Glutamatergic neuron (in vitro differentiated cells): Measurements from ENCODE around the gene INSC. TPM values are rescaled to one million over a fixed set of nuclear protein-coding genes. Genes with fewer than 3 reads are reported as not detected.

ENCODE experiments used
- DNase-seq: peaks from one replicate; pipeline ENCODE4 v3.0.0; 2022
- H3K27ac Mint-ChIP-seq: one replicate; pipeline ENCODE4 v1.8.0; 2020; ENCODE audit warnings: mild to moderate bottlenecking, mixed read lengths, inconsistent platforms; ENCODE audit not compliant: unreplicated experiment
- H3K27me3 Mint-ChIP-seq: one replicate; pipeline ENCODE4 v1.8.0; 2020; ENCODE audit warnings: mild to moderate bottlenecking, moderate library complexity, mixed read lengths, inconsistent platforms; ENCODE audit not compliant: unreplicated experiment
- H3K36me3 Mint-ChIP-seq: one replicate; pipeline ENCODE4 v1.8.0; 2020; ENCODE audit warnings: mild to moderate bottlenecking, mixed read lengths, inconsistent platforms; ENCODE audit not compliant: unreplicated experiment
- H3K4me1 Mint-ChIP-seq: one replicate; pipeline ENCODE4 v1.8.0; 2020; ENCODE audit warnings: mild to moderate bottlenecking, low read depth, mixed read lengths, inconsistent platforms; ENCODE audit not compliant: unreplicated experiment
- H3K4me3 Mint-ChIP-seq: one replicate; pipeline ENCODE4 v1.8.0; 2020; ENCODE audit warnings: mild to moderate bottlenecking, mixed read lengths, inconsistent platforms; ENCODE audit not compliant: unreplicated experiment
- H3K9me3 Mint-ChIP-seq: one replicate; pipeline ENCODE4 v1.8.0; 2020; ENCODE audit warnings: mild to moderate bottlenecking, moderate library complexity, mixed read lengths, inconsistent platforms; ENCODE audit not compliant: unreplicated experiment
- total RNA-seq: library from RNA; stranded (reverse); fragmentation: NEBNext Ultra II Directional; extraction: Animal tissue kit (Norgen Biotek cat#: 25700); gene quantifications from one replicate; pipeline ENCODE4 v1.2.1, GENCODE V29; 2021; ENCODE audit not compliant: unreplicated experiment
- TF ChIP-seq, protein P1 (sequence below): fragments of 200-600 bp; sonication (generic); IDR thresholded peaks from one replicate; pipeline ENCODE4 v1.5.0; 2021; ENCODE audit not compliant: partially characterized antibody, unreplicated experiment

Gene INSC
- total RNA-seq, 1 donor from 2014 or later, result not detected

DNA sequence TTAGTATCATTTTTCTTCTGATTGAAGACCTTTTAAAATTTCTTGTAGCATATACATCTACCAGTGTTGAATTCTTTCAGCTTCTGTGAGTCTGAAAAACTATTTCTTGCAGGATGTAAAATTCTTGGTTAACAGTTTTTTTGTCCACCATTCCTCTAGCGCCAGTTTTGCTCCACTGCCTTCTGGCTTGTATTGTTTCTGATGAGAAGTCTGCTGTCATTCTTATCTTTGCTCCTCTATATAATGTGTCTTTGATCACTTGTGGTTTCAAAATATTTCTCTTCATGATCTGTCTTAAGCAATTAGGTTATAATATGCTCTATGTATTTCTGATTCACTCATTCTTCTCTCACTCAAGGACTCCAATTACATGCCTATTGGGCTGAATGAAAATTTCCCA is 152.3 kb downstream of the INSC start:
- Mint-ChIP-seq H3K36me3 (peaks cover 16% of the 10 kb centered on the region), H3K4me3 (no peak overlapping the region), H3K4me1 (no peaks in the 10 kb centered on the region), H3K27me3 (no peaks in the 10 kb centered on the region), H3K27ac (no peak overlapping the region), H3K9me3 (peaks cover 3% of the 10 kb centered on the region)
- TF ChIP-seq, protein P1, sequence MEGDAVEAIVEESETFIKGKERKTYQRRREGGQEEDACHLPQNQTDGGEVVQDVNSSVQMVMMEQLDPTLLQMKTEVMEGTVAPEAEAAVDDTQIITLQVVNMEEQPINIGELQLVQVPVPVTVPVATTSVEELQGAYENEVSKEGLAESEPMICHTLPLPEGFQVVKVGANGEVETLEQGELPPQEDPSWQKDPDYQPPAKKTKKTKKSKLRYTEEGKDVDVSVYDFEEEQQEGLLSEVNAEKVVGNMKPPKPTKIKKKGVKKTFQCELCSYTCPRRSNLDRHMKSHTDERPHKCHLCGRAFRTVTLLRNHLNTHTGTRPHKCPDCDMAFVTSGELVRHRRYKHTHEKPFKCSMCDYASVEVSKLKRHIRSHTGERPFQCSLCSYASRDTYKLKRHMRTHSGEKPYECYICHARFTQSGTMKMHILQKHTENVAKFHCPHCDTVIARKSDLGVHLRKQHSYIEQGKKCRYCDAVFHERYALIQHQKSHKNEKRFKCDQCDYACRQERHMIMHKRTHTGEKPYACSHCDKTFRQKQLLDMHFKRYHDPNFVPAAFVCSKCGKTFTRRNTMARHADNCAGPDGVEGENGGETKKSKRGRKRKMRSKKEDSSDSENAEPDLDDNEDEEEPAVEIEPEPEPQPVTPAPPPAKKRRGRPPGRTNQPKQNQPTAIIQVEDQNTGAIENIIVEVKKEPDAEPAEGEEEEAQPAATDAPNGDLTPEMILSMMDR, result no peak
- DNase-seq, result no peak

DNA sequence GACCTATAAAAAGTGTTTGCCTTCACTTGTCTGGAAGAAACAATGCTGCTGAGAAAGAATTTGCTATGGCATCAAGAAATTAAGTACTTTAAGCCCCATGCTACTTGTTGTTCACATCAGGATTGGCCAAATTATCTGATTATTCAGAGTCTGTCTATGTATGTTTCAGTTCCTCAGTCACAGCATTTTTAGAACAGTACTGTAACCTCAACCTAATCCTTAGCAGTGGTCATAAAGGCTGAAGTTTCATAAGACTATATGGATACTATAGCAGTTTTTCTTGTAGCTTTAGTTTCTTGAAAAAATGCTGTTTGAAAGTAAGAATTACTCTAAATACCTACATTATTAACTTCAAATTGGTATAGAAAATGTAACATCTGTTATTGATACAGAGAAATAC is 153.9 kb downstream of the INSC start:
- Mint-ChIP-seq H3K27ac (no peak overlapping the region), H3K4me3 (no peak overlapping the region), H3K27me3 (no peaks in the 10 kb centered on the region), H3K36me3 (peaks cover 16% of the 10 kb centered on the region), H3K9me3 (peaks cover 3% of the 10 kb centered on the region), H3K4me1 (no peaks in the 10 kb centered on the region)
- DNase-seq, result no peak
- TF ChIP-seq, protein P1, result no peak

DNA sequence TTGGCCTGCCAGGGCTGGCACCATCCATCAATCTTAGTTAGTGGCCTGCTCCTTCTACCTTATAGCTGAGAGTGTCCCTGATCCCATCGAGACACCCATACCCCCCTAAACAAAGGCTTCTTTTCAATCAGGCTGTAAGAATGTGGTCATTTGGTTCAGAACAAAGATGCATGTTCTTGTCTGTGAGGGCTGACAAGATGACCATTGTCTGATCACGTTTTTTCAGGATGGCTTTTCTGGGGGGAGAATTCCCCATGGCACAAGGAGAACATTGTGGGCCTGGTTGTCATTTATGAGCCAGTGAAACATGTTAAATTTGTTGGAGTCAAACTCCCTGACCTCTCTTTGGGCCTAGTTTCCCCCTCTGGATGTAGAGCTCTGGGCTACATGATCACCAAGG is 160.4 kb downstream of the INSC start:
- DNase-seq, result no peak
- TF ChIP-seq, protein P1, result no peak
- H3K27ac Mint-ChIP-seq, result no peak overlapping the region
- H3K36me3 Mint-ChIP-seq, result no peaks in the 10 kb centered on the region
- no peaks in the 10 kb centered on the region for H3K9me3 Mint-ChIP-seq
- H3K4me1 Mint-ChIP-seq, result peaks cover 25% of the 10 kb centered on the region
- H3K27me3 Mint-ChIP-seq, result no peaks in the 10 kb centered on the region
- no peak overlapping the region for H3K4me3 Mint-ChIP-seq

DNA sequence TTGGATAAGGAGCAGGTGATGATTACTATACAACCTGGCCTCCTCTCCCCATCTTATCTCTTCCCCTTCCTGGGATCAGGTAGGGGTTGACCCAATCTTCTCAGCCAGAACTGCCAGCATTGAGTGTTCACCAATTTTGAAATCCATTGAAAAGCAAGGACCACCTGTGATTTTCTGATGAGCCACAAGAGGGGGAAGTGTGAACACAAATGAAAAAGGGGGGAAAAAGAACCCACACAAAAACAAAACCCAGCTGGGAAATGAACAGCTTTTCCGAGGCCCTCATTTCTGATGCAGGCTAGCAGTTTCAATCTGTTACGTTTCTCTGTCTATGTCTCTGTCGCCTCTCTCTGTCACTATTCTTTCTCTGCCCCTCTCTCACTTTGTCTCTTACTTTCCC is 161.9 kb downstream of the INSC start:
- TF ChIP-seq, protein P1, result peak; percentile 64
- DNase-seq, result no peak
- Mint-ChIP-seq H3K4me3 (peak overlapping the region; percentile 4), H3K4me1 (peaks cover 25% of the 10 kb centered on the region), H3K36me3 (no peaks in the 10 kb centered on the region), H3K27me3 (no peaks in the 10 kb centered on the region), H3K9me3 (no peaks in the 10 kb centered on the region), H3K27ac (no peak overlapping the region)

DNA sequence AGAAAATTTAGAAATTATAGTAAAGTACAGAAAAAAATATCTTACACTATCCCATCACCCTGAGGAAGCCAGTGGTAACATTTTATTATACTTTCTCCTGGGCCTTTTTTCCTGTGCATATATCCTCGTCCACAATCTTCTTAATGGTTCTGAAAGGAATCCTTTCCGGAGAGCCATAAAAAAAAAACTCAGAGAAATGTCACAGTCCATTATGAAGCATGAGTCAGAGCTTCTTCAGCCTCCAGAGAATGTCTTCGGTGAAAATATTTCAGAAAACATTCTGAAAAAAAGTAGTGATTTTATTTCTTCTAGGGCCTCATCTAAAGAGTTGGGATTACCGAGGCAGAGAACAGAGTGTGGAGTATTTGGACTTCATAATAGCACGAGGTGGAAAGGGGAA is 163.4 kb downstream of the INSC start:
- no peak for DNase-seq
- no peaks in the 10 kb centered on the region for H3K27me3 Mint-ChIP-seq
- no peaks in the 10 kb centered on the region for H3K9me3 Mint-ChIP-seq

More for the DNA sequence above, 163.4 kb downstream of the INSC start:
- no peak overlapping the region for H3K4me3 Mint-ChIP-seq
- no peaks in the 10 kb centered on the region for H3K36me3 Mint-ChIP-seq
- no peak overlapping the region for H3K27ac Mint-ChIP-seq
- peaks cover 25% of the 10 kb centered on the region for H3K4me1 Mint-ChIP-seq
- TF ChIP-seq, protein P1, result no peak
